ENCODE results near the gene CDH10.

CDH10 gene

GRCh38 chr5:24475101-24475500 lies 169.7 kb downstream of the CDH10 start:
- DNase-seq: no peak

- DNase-seq: no peak
Observed at GRCh38 chr5:24474685-24475084, 170.1 kb downstream of the CDH10 start.

- no peak for DNase-seq
Observed at GRCh38 chr5:24472518-24472917, 172.3 kb downstream of the CDH10 start.

- no peak for DNase-seq
Observed at GRCh38 chr5:24444414-24444813, 200.4 kb downstream of the CDH10 start.

GRCh38 chr5:24439465-24439864 lies 205.3 kb downstream of the CDH10 start:
- DNase-seq: no peak
